ENCODE data around the gene DNAI1. TPM values are rescaled to one million over a fixed set of nuclear protein-coding genes. Genes with fewer than 3 reads are reported as not detected.

The DNAI1 gene
- total and polyA plus RNA-seq, 2 of the 4 experiments (the other 2 are of a cell fraction) = not detected

- no peak overlapping the region for H3K27ac ChIP-seq (ENCODE audit: insufficient read depth, low read length)
Measured at GRCh38 chr9:34501372-34501771, 42.8 kb downstream of the DNAI1 start.

More at GRCh38 chr9:34501372-34501771, 42.8 kb downstream of the DNAI1 start:
- H2BK20ac ChIP-seq (ENCODE audit: low read depth, low read length) = no peak overlapping the region
- no peak overlapping the region for H3K4ac ChIP-seq (ENCODE audit: low read depth, low read length)
- H3K14ac ChIP-seq (replicated peaks; ENCODE audit: low read depth, low read length) = no peak overlapping the region
- no peak overlapping the region for H3K9ac ChIP-seq (ENCODE audit: low read depth, low read length)
- no peaks in the 10 kb centered on the region; the same call in 1 of the 2 replicates for H4K20me1 ChIP-seq (ENCODE audit: insufficient read depth, low read length)
- ChIA-PET CTCF (interaction anchor here (0.7 to 2.5 kb wide), 6 partner anchors 13 to 97 kb away, joined by 3 to 13 read pairs (median 3); no protein-coding TSS in a partner anchor), POLR2A (ENCODE audit: unreplicated experiment) (no interaction called here)
- H3K27me3 ChIP-seq (ENCODE audit: control insufficient read depth, insufficient read depth, low read length) = peaks cover 57% of the 10 kb centered on the region
- H3K56ac ChIP-seq (ENCODE audit: extremely low read depth, insufficient read depth, low read length) = no peak overlapping the region
- no peak overlapping the region for H3K4me3 ChIP-seq (ENCODE audit: insufficient read depth, low read depth, low read length)
- H3K9me1 ChIP-seq (ENCODE audit: insufficient read depth, low read length) = no peaks in the 10 kb centered on the region
- ATAC-seq (ENCODE audit: low read depth) = no peak
- BruUV-seq (replicated peaks) = no TSS peak
- H3K18ac ChIP-seq (ENCODE audit: low read depth, low read length) = no peak overlapping the region
- no peak overlapping the region for H3K23ac ChIP-seq (ENCODE audit: low read depth, low read length)
- no peak overlapping the region for H2AK9ac ChIP-seq (replicated peaks; ENCODE audit: low read depth, low read length, poor library complexity)
- intact Hi-C loops (cut with micrococcal nuclease) (loop anchor here (1.0 kb wide), 1 partner anchor 102 kb away; no protein-coding TSS in a partner anchor), in situ Hi-C loops (cut with MboI; ENCODE audit: low sequenced_read_pairs) (no loop called here), dilution Hi-C loops (cut with HindIII; ENCODE audit: low sequenced_read_pairs, unreplicated experiment) (no loop called here)
- no peak for DNase-seq
- H2AFZ ChIP-seq (replicated peaks; ENCODE audit: low read length, poor library complexity) = no peak overlapping the region
- TF ChIP-seq SMC3 (IDR thresholded peaks at IDR 0.05; ENCODE audit: low read depth, low read length) (no peak), BHLHE40 (IDR thresholded peaks at IDR 0.05; ENCODE audit: low read depth, low read length) (no peak), POLR2A (IDR thresholded peaks at IDR 0.05; ENCODE audit: low read depth, low read length) (no peak), MXI1 (IDR thresholded peaks at IDR 0.05; ENCODE audit: borderline replicate concordance, low read depth, low read length) (no peak), NFE2L2 (IDR thresholded peaks at IDR 0.05; ENCODE audit: low read depth, low read length) (no peak), MAZ (IDR thresholded peaks at IDR 0.05; ENCODE audit: borderline replicate concordance, low read depth, low read length) (no peak), RCOR1 (IDR thresholded peaks at IDR 0.05; ENCODE audit: insufficient replicate concordance, low read length) (no peak), RFX5 (IDR thresholded peaks at IDR 0.05; ENCODE audit: low read depth, low read length) (no peak), MAFK (IDR thresholded peaks at IDR 0.05; ENCODE audit: low read depth, low read length) (no peak), CTCF (conservative IDR thresholded peaks at IDR 0.05; ENCODE audit: low read depth, low read length) (no peak), RAD21 (IDR thresholded peaks at IDR 0.05; ENCODE audit: low read length) (no peak), CEBPB (IDR thresholded peaks at IDR 0.05; ENCODE audit: low read depth, low read length) (no peak), CHD1 (IDR thresholded peaks at IDR 0.05; ENCODE audit: low read depth, low read length) (no peak), FOS (IDR thresholded peaks at IDR 0.05; ENCODE audit: low read depth, low read length) (no peak)
- TF ChIP-seq, protein P1, sequence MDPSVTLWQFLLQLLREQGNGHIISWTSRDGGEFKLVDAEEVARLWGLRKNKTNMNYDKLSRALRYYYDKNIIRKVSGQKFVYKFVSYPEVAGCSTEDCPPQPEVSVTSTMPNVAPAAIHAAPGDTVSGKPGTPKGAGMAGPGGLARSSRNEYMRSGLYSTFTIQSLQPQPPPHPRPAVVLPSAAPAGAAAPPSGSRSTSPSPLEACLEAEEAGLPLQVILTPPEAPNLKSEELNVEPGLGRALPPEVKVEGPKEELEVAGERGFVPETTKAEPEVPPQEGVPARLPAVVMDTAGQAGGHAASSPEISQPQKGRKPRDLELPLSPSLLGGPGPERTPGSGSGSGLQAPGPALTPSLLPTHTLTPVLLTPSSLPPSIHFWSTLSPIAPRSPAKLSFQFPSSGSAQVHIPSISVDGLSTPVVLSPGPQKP (IDR thresholded peaks at IDR 0.05; ENCODE audit: borderline replicate concordance, low read depth, low read length) = no peak
- TF ChIP-seq, protein P2, sequence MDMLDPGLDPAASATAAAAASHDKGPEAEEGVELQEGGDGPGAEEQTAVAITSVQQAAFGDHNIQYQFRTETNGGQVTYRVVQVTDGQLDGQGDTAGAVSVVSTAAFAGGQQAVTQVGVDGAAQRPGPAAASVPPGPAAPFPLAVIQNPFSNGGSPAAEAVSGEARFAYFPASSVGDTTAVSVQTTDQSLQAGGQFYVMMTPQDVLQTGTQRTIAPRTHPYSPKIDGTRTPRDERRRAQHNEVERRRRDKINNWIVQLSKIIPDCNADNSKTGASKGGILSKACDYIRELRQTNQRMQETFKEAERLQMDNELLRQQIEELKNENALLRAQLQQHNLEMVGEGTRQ (IDR thresholded peaks at IDR 0.05; ENCODE audit: low read depth, low read length) = no peak
- no peak overlapping the region for H2AK5ac ChIP-seq (ENCODE audit: low read depth, low read length)
- H4K91ac ChIP-seq (ENCODE audit: insufficient read depth, low read depth, low read length) = no peak overlapping the region
- H3K79me1 ChIP-seq (ENCODE audit: low read depth in 1 of 2, low read length in 2 of 2) = no peaks in the 10 kb centered on the region
- H4K8ac ChIP-seq (ENCODE audit: low read depth in 2 of 2, low read length in 2 of 2) = no peak overlapping the region
- no peaks in the 10 kb centered on the region for H3K9me3 ChIP-seq (ENCODE audit: control insufficient read depth, insufficient read depth, low read length)
- no peaks in the 10 kb centered on the region for H3K36me3 ChIP-seq (ENCODE audit: control insufficient read depth, insufficient read depth, low read length)
- H3K4me2 ChIP-seq (ENCODE audit: low read depth, low read length) = no peak overlapping the region
- no peak overlapping the region for H2BK15ac ChIP-seq (ENCODE audit: low read depth, low read length)
- H2BK5ac ChIP-seq (ENCODE audit: low read depth, low read length, poor library complexity, severe bottlenecking) = no peak overlapping the region
- H3K4me1 ChIP-seq (ENCODE audit: control insufficient read depth, insufficient read depth, low read length) = no peaks in the 10 kb centered on the region; the same call in 1 of the 2 replicates
- H4K5ac ChIP-seq (ENCODE audit: low read depth, low read length) = no peak overlapping the region
- WGBS, 2 experiments (ENCODE audit: extremely low coverage in 2 of 2, insufficient read length in 1 of 2) = no CpG with 5 or more reads among the region's 2 CpGs
- no peak overlapping the region for H2BK120ac ChIP-seq (ENCODE audit: low read depth, low read length)

Measured in IMR-90 (cell line).